Testis (tissue), 2 donors: Measurements from ENCODE around the gene RPS3.

Source experiments
- POLR2A ChIP-seq: fragments of 450-650 bp; IDR thresholded peaks from one replicate; pipeline ENCODE4 v1.6.1; 2017; ENCODE audit warnings: antibody characterized with exemption, mild to moderate bottlenecking, moderate library complexity
- TF ChIP-seq, protein P1 (sequence below), 3 experiments: fragments of 450-650 bp in 2 of 3; fragments of 200-600 bp in 1 of 3; sonication (generic) in 1 of 3; IDR thresholded peaks; one replicate each; pipeline ENCODE4 v1.5.1; 2016 to 2019; ENCODE audit warnings: antibody characterized with exemption in 3 of 3, mild to moderate bottlenecking in 2 of 3, moderate library complexity in 1 of 3

DNA sequence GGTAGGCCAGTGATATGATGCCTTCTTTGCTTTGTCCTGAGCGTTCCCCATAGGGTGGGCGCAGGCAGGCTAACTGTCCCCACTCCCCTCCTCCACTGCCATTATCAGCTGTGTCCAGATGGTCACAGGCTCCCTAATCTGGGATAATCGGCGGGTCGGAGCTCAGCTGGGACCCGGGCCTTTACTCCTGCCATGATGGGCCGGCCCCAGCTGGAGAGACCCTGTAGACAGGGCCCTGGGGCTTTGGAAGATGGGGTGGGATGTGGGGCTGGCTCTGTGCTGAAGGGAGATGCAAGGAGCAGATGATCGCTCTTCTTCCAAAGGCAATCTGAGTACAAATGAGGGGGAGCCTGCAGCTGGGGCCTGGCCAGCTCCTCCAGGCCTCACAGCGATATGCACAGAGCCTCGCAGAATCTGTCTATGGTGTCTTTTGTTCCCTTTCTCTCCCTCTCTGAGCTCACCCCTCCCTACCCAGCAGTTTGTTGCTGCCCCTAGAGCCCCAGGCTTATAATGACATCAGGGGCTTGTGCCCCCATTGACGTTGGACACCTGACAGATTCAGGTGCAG lies 21.8 kb downstream of the RPS3 start:
- TF ChIP-seq POLR2A, result no peak
- TF ChIP-seq, protein P1, sequence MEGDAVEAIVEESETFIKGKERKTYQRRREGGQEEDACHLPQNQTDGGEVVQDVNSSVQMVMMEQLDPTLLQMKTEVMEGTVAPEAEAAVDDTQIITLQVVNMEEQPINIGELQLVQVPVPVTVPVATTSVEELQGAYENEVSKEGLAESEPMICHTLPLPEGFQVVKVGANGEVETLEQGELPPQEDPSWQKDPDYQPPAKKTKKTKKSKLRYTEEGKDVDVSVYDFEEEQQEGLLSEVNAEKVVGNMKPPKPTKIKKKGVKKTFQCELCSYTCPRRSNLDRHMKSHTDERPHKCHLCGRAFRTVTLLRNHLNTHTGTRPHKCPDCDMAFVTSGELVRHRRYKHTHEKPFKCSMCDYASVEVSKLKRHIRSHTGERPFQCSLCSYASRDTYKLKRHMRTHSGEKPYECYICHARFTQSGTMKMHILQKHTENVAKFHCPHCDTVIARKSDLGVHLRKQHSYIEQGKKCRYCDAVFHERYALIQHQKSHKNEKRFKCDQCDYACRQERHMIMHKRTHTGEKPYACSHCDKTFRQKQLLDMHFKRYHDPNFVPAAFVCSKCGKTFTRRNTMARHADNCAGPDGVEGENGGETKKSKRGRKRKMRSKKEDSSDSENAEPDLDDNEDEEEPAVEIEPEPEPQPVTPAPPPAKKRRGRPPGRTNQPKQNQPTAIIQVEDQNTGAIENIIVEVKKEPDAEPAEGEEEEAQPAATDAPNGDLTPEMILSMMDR (IDR thresholded peaks at IDR 0.05), result no peak
